ENCODE data around the gene PRKCH. TPM values are rescaled to one million over a fixed set of nuclear protein-coding genes. Genes with fewer than 3 reads are reported as not detected.

Gene PRKCH
- total RNA-seq, 1 donor from 2014 or later = 9.0 TPM

GRCh38 chr14:61533513-61534255 lies 212.3 kb downstream of the PRKCH start:
- Mint-ChIP-seq H3K4me3 (no peak overlapping the region), H3K27me3 (ENCODE audit: low read depth) (no peaks in the 10 kb centered on the region), H3K36me3 (no peaks in the 10 kb centered on the region), H3K4me1 (peaks cover 22% of the 10 kb centered on the region), H3K9me3 (no peaks in the 10 kb centered on the region), H3K27ac (no peak overlapping the region)
- no peak for TF ChIP-seq CTCF (IDR thresholded peaks at IDR 0.05; ENCODE audit: unreplicated experiment)
- DNase-seq (ENCODE audit: low spot score in 2 of 2, unreplicated experiment in 2 of 2) = no peak

DNA sequence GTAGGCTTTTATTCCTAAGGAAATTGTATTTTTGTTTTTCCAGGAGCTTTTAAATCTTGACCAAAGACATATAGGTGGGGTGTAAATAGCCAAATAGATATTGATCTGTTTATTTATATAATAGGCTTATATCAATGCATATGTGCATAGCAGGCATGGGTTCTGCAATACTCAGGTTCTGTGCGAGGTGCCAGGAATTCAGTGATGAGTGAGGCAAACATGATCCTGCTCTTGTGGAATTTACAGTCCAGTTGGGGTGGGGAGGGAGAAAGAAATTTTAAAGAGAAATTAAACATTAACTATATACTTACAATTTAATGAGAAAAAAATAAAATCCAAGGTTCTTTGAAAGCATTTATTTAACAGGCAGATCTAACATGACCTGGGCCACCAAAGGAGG lies 213.7 kb downstream of the PRKCH start:
- Mint-ChIP-seq H3K36me3 (no peaks in the 10 kb centered on the region), H3K27ac (no peak overlapping the region), H3K27me3 (ENCODE audit: low read depth) (no peaks in the 10 kb centered on the region), H3K4me3 (no peak overlapping the region), H3K4me1 (peaks cover 30% of the 10 kb centered on the region), H3K9me3 (no peaks in the 10 kb centered on the region)
- no peak for TF ChIP-seq CTCF (IDR thresholded peaks at IDR 0.05; ENCODE audit: unreplicated experiment)
- DNase-seq (ENCODE audit: low spot score in 2 of 2, unreplicated experiment in 2 of 2) = no peak

DNA sequence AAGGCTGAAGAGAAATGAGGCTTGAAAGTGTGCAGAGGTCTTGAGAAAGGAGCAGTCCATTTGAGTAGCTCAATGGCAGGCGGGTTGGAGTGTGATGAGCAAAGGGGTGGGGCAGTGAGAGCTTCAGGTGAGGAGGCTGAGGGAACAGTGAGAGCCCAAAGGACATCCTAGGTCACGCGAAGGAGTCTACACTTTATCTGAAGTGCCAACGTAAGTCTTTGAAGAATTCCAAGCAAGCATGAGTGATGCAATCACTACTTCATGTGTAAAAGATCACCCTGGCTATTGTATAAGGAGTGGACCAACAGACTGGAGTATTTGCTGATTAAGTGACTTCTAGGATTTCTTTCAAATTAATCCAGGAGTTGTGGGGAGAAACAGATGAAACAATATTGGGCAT lies 214.1 kb downstream of the PRKCH start:
- Mint-ChIP-seq H3K4me3 (no peak overlapping the region), H3K36me3 (no peaks in the 10 kb centered on the region), H3K9me3 (no peaks in the 10 kb centered on the region), H3K27ac (no peak overlapping the region), H3K27me3 (ENCODE audit: low read depth) (no peaks in the 10 kb centered on the region), H3K4me1 (peaks cover 31% of the 10 kb centered on the region)
- no peak for TF ChIP-seq CTCF (IDR thresholded peaks at IDR 0.05; ENCODE audit: unreplicated experiment)
- no peak for DNase-seq (ENCODE audit: low spot score in 2 of 2, unreplicated experiment in 2 of 2)

- no peak overlapping the region for H3K4me3 Mint-ChIP-seq
- H3K9me3 Mint-ChIP-seq = no peaks in the 10 kb centered on the region
- H3K4me1 Mint-ChIP-seq = peaks cover 29% of the 10 kb centered on the region
- no peak for DNase-seq (ENCODE audit: low spot score in 2 of 2, unreplicated experiment in 2 of 2)
- no peak for TF ChIP-seq CTCF (IDR thresholded peaks at IDR 0.05; ENCODE audit: unreplicated experiment)
- no peaks in the 10 kb centered on the region for H3K36me3 Mint-ChIP-seq
- peak overlapping the region; percentile 65 for H3K27ac Mint-ChIP-seq
- H3K27me3 Mint-ChIP-seq (ENCODE audit: low read depth) = no peaks in the 10 kb centered on the region
Measured at GRCh38 chr14:61536661-61537562, 215.5 kb downstream of the PRKCH start.

GRCh38 chr14:61537563-61538463 lies 216.4 kb downstream of the PRKCH start:
- H3K36me3 Mint-ChIP-seq = no peaks in the 10 kb centered on the region
- TF ChIP-seq CTCF (IDR thresholded peaks at IDR 0.05; ENCODE audit: unreplicated experiment) = no peak
- H3K4me3 Mint-ChIP-seq = no peak overlapping the region
- H3K9me3 Mint-ChIP-seq = no peaks in the 10 kb centered on the region
- DNase-seq (ENCODE audit: low spot score in 2 of 2, unreplicated experiment in 2 of 2) = no peak
- H3K27ac Mint-ChIP-seq = peak overlapping the region; percentile 65
- H3K27me3 Mint-ChIP-seq (ENCODE audit: low read depth) = no peaks in the 10 kb centered on the region
- peaks cover 30% of the 10 kb centered on the region for H3K4me1 Mint-ChIP-seq
